ENCODE measurements around the gene LAMA5. TPM values are rescaled to one million over a fixed set of nuclear protein-coding genes. Genes with fewer than 3 reads are reported as not detected.

Gene LAMA5
- total RNA-seq, 1 experiment from 2014 or later = 1,050 TPM

- H3K4me1 Mint-ChIP-seq (ENCODE audit: low read depth, unreplicated experiment) = peaks cover 30% of the 10 kb centered on the region
- BruUV-seq (replicated peaks) = no TSS peak
- intact Hi-C loops (cut with micrococcal nuclease; ENCODE audit: unreplicated experiment) = loop anchor here (1.0 to 10.0 kb wide), 10 partner anchors 18 to 1340 kb away; partner anchors contain the start of genes MRGBP and OSBPL2
- H3K27me3 ChIP-seq (replicated peaks; ENCODE audit: control insufficient read depth, insufficient read depth, low read length) = no peaks in the 10 kb centered on the region
- no peaks in the 10 kb centered on the region for H3K27me3 Mint-ChIP-seq (ENCODE audit: insufficient read depth, unreplicated experiment)
- peak; percentile 99 to 100 for DNase-seq
- H3K9me3 Mint-ChIP-seq (ENCODE audit: unreplicated experiment) = no peaks in the 10 kb centered on the region
- H3K36me3 ChIP-seq (ENCODE audit: control insufficient read depth, insufficient read depth, low read length) = peaks cover 22% of the 10 kb centered on the region
- peak within 1 kb of the TSS; percentile 89 for H3K4me3 Mint-ChIP-seq (ENCODE audit: unreplicated experiment)
- H3K4me1 ChIP-seq = peaks cover 20% of the 10 kb centered on the region
- H3K4me3 ChIP-seq (ENCODE audit: low read depth, low read length) = peak within 1 kb of the TSS; percentile 98
- POLR2A ChIA-PET = interaction anchor here (0.5 to 1.0 kb wide), 15 partner anchors 16 to 559 kb away, joined by 3 to 14 read pairs (median 6); partner anchors contain the start of genes LSM14B, RPS21 and TCFL5
- H3K9me3 ChIP-seq = no peaks in the 10 kb centered on the region
- CTCF ChIA-PET = interaction anchor here (0.6 to 1.6 kb wide), 41 partner anchors 10 to 1896 kb away, joined by 3 to 82 read pairs (median 5); partner anchors contain the start of genes LAMA5, OSBPL2 and RPS21
- peak within 1 kb of the TSS; percentile 97 for H3K27ac Mint-ChIP-seq (ENCODE audit: unreplicated experiment)
- peaks cover 96% of the 10 kb centered on the region for H3K36me3 Mint-ChIP-seq (ENCODE audit: insufficient read depth, unreplicated experiment)
- TF ChIP-seq CTCF (IDR thresholded peaks at IDR 0.05; ENCODE audit: insufficient read depth in 1 of 2, low read depth in 1 of 2, low read length in 1 of 2, severe bottlenecking in 1 of 2, unreplicated experiment in 1 of 2) = peak; percentile 100
Measured at GRCh38 chr20:62302341-62303061, 64.6 kb downstream of the LAMA5 start, which contains the start of gene ADRM1. ADRM1 (plus strand) TSS chr20:62302997; CDS start chr20:62303569, 572 bp downstream.

DNA sequence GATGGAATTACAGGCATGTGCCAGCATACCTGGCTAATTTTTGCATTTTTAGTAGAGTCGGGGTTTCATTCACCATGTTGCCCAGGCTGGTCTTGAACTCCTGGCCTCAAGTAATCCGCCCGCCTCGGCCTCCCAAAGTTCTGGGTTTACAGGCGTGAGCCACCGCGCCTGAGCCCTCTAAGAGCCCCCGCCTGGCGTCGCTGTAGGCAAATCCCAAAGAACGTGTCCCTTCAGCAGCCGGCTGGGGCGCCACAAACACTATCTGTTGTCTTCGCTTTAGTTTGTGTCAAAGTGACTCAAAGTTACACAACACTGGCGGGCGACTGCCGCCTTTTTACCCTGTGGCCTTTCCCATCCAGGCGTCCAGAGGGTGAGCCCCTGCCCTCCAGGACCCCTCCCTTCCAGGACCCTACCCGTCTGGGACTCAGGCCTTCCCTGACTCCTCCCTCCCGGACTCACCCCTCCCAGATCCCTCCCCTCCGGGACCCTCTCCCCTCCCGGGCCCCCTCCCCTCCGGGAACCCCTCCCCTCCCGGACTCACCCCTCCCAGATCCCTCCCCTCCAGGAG lies 65.3 kb downstream of the LAMA5 start:
- peaks cover 30% of the 10 kb centered on the region for H3K4me1 Mint-ChIP-seq (ENCODE audit: low read depth, unreplicated experiment)
- peak; percentile 100 for DNase-seq
- no peaks in the 10 kb centered on the region for H3K27me3 Mint-ChIP-seq (ENCODE audit: insufficient read depth, unreplicated experiment)
- Histone ChIP-seq H3K27me3 (replicated peaks; ENCODE audit: control insufficient read depth, insufficient read depth, low read length) (no peaks in the 10 kb centered on the region), H3K4me1 (peaks cover 20% of the 10 kb centered on the region), H3K9me3 (no peaks in the 10 kb centered on the region), H3K4me3 (ENCODE audit: low read depth, low read length) (peak overlapping the region; percentile 95), H3K36me3 (ENCODE audit: control insufficient read depth, insufficient read depth, low read length) (peaks cover 19% of the 10 kb centered on the region)
- peak overlapping the region; percentile 97 for H3K27ac Mint-ChIP-seq (ENCODE audit: unreplicated experiment)
- peaks cover 94% of the 10 kb centered on the region for H3K36me3 Mint-ChIP-seq (ENCODE audit: insufficient read depth, unreplicated experiment)
- ChIA-PET CTCF (interaction anchor here (0.6 to 1.3 kb wide), 38 partner anchors 10 to 1897 kb away, joined by 3 to 82 read pairs (median 5); partner anchors contain the start of genes LAMA5, OSBPL2 and RPS21), POLR2A (interaction anchor here (0.5 to 1.0 kb wide), 14 partner anchors 17 to 560 kb away, joined by 3 to 14 read pairs (median 6); partner anchors contain the start of genes RPS21 and TCFL5)
- TF ChIP-seq CTCF (IDR thresholded peaks at IDR 0.05; ENCODE audit: insufficient read depth in 1 of 2, low read depth in 1 of 2, low read length in 1 of 2, severe bottlenecking in 1 of 2, unreplicated experiment in 1 of 2) = peak; percentile 99 to 100
- no TSS peak for BruUV-seq (replicated peaks)
- intact Hi-C loops (cut with micrococcal nuclease; ENCODE audit: unreplicated experiment) = loop anchor here (1.0 to 10.0 kb wide), 10 partner anchors 19 to 1341 kb away; partner anchors contain the start of genes MRGBP and OSBPL2
- H3K9me3 Mint-ChIP-seq (ENCODE audit: unreplicated experiment) = no peaks in the 10 kb centered on the region
- peak overlapping the region; percentile 89 for H3K4me3 Mint-ChIP-seq (ENCODE audit: unreplicated experiment)

- peak overlapping the region; percentile 97 for H3K27ac Mint-ChIP-seq (ENCODE audit: unreplicated experiment)
- TF ChIP-seq CTCF (IDR thresholded peaks at IDR 0.05; ENCODE audit: insufficient read depth in 1 of 2, low read depth in 1 of 2, low read length in 1 of 2, severe bottlenecking in 1 of 2, unreplicated experiment in 1 of 2) = no peak
- POLR2A ChIA-PET = interaction anchor here (0.8 kb wide), 1 partner anchor 81 kb away, joined by 3 read pairs; no protein-coding TSS in a partner anchor
Measured at GRCh38 chr20:62301111-62301668, 65.9 kb downstream of the LAMA5 start.

More at GRCh38 chr20:62301111-62301668, 65.9 kb downstream of the LAMA5 start:
- Histone ChIP-seq H3K9me3 (no peaks in the 10 kb centered on the region), H3K27me3 (replicated peaks; ENCODE audit: control insufficient read depth, insufficient read depth, low read length) (no peaks in the 10 kb centered on the region), H3K4me3 (ENCODE audit: low read depth, low read length) (peak overlapping the region; percentile 95), H3K36me3 (ENCODE audit: control insufficient read depth, insufficient read depth, low read length) (peaks cover 15% of the 10 kb centered on the region), H3K4me1 (peaks cover 17% of the 10 kb centered on the region)
- no peaks in the 10 kb centered on the region for H3K9me3 Mint-ChIP-seq (ENCODE audit: unreplicated experiment)
- peaks cover 27% of the 10 kb centered on the region for H3K4me1 Mint-ChIP-seq (ENCODE audit: low read depth, unreplicated experiment)
- peaks cover 88% of the 10 kb centered on the region for H3K36me3 Mint-ChIP-seq (ENCODE audit: insufficient read depth, unreplicated experiment)
- no peaks in the 10 kb centered on the region for H3K27me3 Mint-ChIP-seq (ENCODE audit: insufficient read depth, unreplicated experiment)
- peak overlapping the region; percentile 89 for H3K4me3 Mint-ChIP-seq (ENCODE audit: unreplicated experiment)
- CTCF ChIA-PET = interaction anchor here (1.3 kb wide), 1 partner anchor 82 kb away, joined by 24 read pairs; no protein-coding TSS in a partner anchor
- no TSS peak for BruUV-seq (replicated peaks)
- intact Hi-C loops (cut with micrococcal nuclease; ENCODE audit: unreplicated experiment) = loop anchor here (5.0 to 10.0 kb wide), 2 partner anchors 316 to 494 kb away; partner anchors contain the start of gene MRGBP
- no peak for DNase-seq

Measured in Caco-2 (cell line).